HG03025 (cell line): ENCODE results near the gene PTK6.

Experiments used
- ATAC-seq: cut with Tn5 transposase; IDR thresholded peaks from one replicate; pipeline ENCODE4 v1.9.1; 2021; ENCODE audit warnings: mild to moderate bottlenecking, moderate library complexity; ENCODE audit not compliant: unreplicated experiment, low FRiP score

PTK6 gene

DNA sequence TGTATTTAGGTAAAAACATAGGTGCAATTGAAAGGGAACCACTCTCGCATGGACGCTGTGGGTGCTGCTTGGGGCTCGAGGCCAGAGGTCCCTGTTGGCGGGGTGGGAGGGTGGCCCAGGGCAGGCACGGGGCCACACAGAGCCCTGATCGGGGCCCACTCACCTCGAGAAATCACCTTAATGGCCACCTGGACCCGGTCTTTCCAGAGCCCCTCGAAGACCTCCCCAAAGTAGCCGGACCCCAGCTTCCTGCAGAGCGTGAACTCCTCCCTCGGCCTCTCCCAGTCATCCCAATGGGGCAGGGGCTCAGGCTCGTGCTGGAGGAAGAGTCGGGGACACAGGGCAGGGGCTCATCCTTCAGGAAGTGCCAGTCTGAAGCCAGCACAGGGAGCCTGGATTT is 3.8 kb downstream of the PTK6 start:
- ATAC-seq, result no peak

DNA sequence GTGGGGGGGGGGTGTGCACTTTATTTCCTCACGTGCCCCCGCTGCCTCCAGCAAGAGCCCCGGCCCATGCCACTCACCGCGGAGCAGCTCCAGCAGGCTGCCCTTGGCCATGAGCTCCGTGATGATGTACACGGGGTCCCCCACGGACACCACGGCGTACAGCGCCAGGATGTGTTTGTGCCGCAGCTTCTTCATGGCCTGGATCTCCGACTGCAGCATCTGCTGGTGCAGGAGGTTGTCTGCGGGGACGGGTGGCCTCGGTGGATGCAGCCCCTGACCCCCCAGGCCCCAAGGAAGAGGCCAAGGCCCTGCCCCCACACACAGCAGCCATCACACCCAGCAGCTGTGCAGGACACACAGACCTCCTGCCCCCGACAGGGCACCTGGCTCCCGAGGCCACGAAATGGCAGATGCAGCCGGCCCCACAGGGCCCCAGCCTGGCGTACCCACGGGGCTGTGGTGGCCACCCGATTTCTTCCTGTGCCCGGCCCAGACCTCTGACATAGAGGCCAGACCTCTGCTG is 4.7 kb downstream of the PTK6 start:
- no peak for ATAC-seq

DNA sequence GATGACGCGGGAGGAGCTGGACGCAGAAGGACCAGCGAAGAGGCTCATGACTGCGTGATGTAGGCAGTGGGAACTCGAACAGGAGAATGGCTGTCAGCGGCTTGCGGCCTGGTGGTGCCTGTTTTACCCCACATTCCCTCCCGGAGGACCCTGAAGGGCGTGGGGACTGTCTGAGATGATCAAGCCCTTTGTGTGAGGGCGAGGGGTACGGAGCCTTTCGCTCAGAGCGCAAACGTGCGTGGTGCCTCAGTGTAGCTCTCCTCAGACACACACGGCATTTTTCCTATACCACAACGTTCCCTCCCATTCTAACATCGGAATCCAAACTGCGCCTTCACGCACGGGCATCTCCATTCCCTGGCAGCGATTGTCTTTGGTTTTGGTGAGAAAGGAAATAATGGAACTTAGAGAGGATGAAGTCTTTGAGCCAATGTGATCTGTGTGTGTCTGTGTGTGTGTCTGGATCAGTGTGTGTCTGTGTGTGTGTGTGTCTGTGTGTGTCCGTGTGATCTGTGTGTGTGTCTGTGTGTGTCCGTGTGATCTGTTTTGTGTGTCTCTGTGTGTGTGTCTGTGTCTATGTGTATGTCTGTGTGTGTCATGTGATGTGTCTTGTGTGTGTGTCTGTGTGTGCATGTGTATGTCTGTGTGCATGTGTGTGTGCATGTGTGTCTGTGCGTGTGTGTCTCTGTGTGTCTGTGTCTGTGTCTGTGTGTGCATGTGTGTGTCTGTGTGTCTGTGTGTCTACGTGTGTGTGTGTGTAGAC is 5.3 kb downstream of the PTK6 start:
- ATAC-seq, result no peak

DNA sequence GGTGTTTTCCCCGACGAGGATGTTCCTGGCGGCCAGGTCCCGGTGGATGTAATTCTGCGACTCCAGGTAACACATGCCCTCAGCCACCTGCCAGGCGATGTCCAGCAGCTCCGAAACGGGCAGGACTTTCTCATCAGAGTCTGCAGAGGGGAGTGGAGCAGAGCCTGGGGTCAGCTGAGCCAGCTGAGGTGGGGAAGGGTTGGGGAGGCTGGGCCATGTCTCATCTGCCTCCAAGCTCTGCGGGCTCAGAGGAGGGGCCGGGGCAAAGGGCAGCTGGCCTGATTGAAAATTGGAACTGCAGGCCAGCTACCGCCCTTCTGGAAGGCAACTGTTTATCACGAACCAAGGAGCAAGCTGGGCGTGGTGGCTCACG is 6.4 kb downstream of the PTK6 start:
- no peak for ATAC-seq

GRCh38 chr20:63529861-63530787 is 7.1 kb downstream of the PTK6 start:
- ATAC-seq, result no peak

- ATAC-seq, result no peak
Observed at GRCh38 chr20:63529180-63529860, 7.9 kb downstream of the PTK6 start.

DNA sequence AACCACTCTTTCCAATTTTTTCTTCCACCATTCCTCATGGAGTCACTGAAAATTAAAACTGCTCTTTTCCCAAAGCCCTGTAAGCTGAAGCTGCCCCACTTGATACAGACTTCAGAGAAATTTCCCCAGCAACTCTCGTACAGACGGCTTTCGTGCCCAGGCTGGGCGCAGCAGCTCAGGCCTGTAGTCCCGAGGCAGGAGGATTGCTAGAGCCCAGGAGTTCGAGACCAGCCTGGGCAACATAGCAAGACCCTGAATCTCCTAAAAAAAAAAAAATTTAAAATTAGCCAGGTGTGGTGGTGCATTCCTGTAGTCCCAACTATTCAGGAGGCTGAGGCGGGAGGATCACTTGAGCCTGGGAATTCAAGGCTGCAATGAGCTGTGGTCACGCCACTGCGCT is 10.0 kb downstream of the PTK6 start:
- ATAC-seq, result no peak

GRCh38 chr20:63525971-63526370 is 11.2 kb downstream of the PTK6 start:
- ATAC-seq, result no peak

- ATAC-seq, result no peak
Observed at GRCh38 chr20:63525185-63525584, 12.0 kb downstream of the PTK6 start.

DNA sequence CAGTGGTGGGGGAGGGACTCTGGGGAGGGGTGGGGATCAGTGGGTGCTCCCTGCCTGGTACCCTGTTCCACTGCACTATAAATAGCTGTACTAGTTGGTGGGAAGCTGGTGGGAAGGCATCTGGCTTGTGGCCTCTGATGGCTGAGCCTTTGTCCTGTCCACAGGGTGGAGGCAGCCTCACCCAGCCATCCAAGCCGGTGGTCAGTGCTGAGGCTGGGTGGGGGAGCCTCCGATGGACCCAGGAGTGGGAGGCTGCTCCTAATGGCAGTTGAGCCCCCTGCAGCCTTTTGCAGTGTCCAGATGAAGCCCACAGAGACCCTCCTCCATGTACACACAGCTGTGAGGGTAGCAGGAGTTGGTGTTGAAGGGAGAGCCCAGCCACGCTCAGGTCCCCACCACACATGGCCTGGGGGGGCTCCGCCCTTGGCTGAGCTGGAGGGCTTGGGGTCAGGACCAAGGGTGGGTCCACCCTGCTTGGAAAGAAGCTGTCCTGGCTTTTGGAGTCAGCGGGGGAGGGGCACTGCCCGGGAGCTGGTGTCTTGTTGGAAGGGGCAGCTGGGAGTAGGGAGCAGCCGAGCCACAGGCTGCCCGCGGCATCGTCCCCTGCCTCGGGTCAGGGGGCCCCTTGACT is 14.1 kb downstream of the PTK6 start:
- ATAC-seq, result no peak

- ATAC-seq, result no peak
Observed at GRCh38 chr20:63522091-63522868, 14.9 kb downstream of the PTK6 start.

DNA sequence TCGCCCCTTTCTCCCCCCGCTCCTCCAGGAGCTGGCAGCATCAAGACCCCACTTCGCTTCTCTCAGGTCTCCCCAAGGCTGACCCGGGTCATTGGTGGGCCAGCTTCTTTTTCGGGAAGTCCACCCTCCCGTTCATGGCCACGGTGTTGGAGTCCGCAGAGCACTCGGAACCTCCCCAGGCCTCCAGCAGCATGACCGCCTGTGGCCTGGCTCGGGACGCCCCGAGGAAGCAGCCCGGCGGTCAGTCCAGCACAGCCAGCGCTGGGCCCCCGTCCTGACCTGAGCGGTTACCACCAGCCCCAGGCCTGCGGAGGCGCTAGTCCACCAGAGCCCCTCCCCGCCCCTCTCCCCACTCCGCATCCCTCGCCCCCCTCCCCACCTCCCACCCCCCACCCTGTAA is 15.6 kb downstream of the PTK6 start:
- no peak for ATAC-seq

DNA sequence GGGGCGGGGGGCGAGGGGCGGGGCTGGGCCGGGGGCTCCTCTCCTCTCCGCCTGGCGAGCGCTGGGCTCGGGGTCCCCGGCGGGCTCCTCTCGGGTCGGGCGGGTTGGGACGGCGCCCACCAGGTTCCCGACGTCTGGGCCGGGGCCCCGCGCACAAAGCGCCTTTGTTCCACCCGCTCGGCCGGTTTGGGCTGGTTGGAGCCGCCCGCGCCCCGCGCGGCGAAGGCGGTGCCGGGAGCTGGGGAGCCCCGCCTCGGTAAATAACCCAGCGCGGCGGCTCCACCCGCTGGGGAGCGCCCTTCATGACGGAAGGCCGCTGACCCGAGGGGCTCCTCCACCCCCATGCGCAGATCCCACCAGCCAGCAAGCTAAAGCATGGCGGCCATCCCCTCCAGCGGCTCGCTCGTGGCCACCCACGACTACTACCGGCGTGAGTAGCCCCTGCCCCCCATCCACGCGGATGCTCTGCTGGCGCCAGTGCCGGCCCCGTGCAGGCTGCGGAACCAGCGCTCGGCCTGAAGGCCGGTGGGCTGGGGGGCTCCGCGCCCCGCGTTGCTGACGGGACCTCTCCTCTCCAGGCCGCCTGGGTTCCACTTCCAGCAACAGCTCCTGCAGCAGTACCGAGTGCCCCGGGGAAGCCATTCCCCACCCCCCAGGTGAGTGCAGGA is 16.1 kb downstream of the PTK6 start:
- ATAC-seq, result peak; percentile 24

- peak; percentile 71 for ATAC-seq
Observed at GRCh38 chr20:63520504-63520933, 16.7 kb downstream of the PTK6 start, which contains the start of gene PPDPF. TSS of gene PPDPF (plus strand) at chr20:63520765. CDS start at chr20:63521309, 544 bp downstream.

DNA sequence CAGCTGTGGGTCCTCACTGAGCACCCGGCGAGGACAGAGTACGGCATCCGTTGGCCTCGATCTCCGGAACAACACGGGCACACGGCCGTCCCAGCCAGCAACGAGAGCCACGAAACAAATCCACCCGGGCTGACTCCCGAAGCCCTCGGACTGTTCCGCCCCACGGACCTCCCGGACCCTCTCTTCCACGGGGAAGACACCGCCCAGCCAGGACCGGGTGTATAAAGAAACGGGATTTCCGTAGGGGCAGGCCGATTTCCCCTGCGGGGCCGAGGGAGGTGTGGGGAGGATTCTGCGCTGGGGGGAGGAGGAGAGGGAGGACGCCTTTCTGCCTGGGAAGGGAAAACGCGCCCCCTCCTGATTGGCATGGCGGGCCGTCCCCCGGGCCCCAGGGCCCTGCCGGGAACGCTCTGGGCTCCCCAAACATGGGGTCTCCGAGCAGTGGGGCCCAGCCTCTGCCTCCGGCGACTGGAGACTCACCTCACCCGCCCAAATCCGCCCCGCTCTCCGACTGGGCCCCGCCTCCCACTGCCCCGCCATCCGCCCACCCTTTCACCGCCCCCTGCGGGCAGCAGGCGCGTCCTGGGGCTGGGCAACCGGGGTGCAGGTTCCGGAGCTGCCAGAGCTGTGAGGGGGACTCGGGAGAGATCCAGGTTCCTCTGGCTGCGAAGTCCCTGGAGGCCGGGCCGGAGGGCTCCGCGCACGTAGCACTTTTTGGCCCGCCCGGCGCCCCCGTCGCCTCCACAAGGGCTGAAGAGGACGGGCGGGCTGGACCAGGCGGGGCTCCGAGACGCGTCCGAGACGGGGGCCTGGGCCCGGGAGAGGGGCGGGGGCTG is 17.3 kb downstream of the PTK6 start:
- peak; percentile 38 for ATAC-seq

DNA sequence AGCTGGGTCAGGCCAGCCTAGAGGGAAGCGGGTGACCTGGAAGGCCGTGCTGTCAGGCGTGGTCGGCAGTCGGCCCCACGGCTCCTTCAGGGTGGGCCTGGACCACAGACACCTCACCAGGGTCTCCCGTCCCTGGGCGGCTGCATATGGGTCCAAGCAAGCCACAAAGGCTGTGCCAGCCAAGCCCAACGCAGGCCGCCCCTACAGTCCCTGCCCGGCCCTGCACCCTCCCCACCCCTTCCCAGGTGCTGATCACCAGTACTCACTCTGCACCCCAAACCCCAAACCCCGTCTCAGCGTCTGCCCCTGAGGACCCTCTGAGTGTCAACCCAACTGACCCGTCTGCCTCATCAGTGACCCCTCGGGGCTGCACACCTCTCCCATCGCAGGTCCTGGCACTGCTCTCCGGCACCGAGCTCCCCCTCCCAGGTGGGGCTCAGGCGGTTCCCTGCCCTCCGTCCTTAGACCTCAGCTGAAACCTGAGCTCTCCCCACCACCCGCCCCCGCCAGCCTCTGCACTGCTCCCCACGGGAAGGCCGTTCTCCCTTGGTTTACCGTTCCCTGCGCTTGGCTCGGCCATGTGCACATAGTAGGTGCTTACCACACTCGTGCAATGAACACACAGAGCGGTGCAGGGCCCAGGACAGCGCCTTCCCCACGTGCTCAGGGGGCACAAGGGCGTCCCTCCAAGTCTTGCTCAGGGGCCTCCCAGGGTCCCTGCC is 18.1 kb downstream of the PTK6 start:
- no peak for ATAC-seq

- ATAC-seq, result no peak
Observed at GRCh38 chr20:63518351-63518861, 18.8 kb downstream of the PTK6 start.
